Smooth muscle cell (in vitro differentiated cells): Measurements from ENCODE around the gene DACH1. TPM values are rescaled to one million over a fixed set of nuclear protein-coding genes. Genes with fewer than 3 reads are reported as not detected.

Experiments used
- DNase-seq: peaks from one replicate; lab custom pipeline; 2025; ENCODE audit not compliant: unreplicated experiment; lab: John Stamatoyannopoulos, UW
- H2AFZ ChIP-seq: fragments of 200-600 bp; sonication (generic); 2 replicates; pipeline ENCODE4 v1.6.0; 2016; ENCODE audit warnings: antibody characterized with exemption, low read depth, mild to moderate bottlenecking
- H3F3A ChIP-seq: fragments of 200-600 bp; sonication (generic); 2 replicates; pipeline ENCODE4 v1.6.0; 2017; ENCODE audit warnings: antibody characterized with exemption, low read depth
- H3K27ac ChIP-seq: fragments of 200-600 bp; sonication (generic); 2 replicates; pipeline ENCODE4 v1.5.1; 2016; ENCODE audit warnings: low read depth, mild to moderate bottlenecking
- H3K27me3 ChIP-seq: fragments of 200-600 bp; sonication (generic); 2 replicates; pipeline ENCODE4 v1.6.1; 2016; ENCODE audit warnings: low read depth, mild to moderate bottlenecking
- H3K36me3 ChIP-seq: fragments of 200-600 bp; sonication (generic); 2 replicates; pipeline ENCODE4 v1.5.1; 2016; ENCODE audit warnings: low read depth
- H3K4me1 ChIP-seq: fragments of 200-600 bp; sonication (generic); 2 replicates; pipeline ENCODE4 v1.5.1; 2016; ENCODE audit warnings: low read depth
- H3K4me2 ChIP-seq: fragments of 200-600 bp; sonication (generic); 2 replicates; pipeline ENCODE4 v1.6.0; 2016; ENCODE audit warnings: mild to moderate bottlenecking
- H3K4me3 ChIP-seq: fragments of 200-600 bp; sonication (generic); 2 replicates; pipeline ENCODE4 v1.5.1; 2016; ENCODE audit warnings: mild to moderate bottlenecking
- H3K79me2 ChIP-seq: fragments of 200-600 bp; sonication (generic); 2 replicates; pipeline ENCODE4 v1.6.0; 2016; ENCODE audit warnings: low read depth, mild to moderate bottlenecking
- H3K9ac ChIP-seq: fragments of 200-600 bp; sonication (generic); 2 replicates; pipeline ENCODE4 v1.6.0; 2016; ENCODE audit warnings: low read depth
- H3K9me3 ChIP-seq: fragments of 200-600 bp; sonication (generic); replicated peaks from 2 replicates; pipeline ENCODE4 v1.5.1; 2016; ENCODE audit warnings: low read depth
- H4K20me1 ChIP-seq: fragments of 200-600 bp; sonication (generic); 2 replicates; pipeline ENCODE4 v1.6.0; 2016; ENCODE audit warnings: low read depth
- WGBS: methylation state at CpG from one replicate; pipeline ENCODE4 v1.1.7; 2016; ENCODE audit warnings: low lambda C conversion rate; 5-methylcytosine and 5-hydroxymethylcytosine counted together
- polyA plus RNA-seq: library from polyadenylated mRNA; unstranded; fragments of >200 nt; fragmentation: Nextera tagmentation; extraction: Ambion mirVana; gene quantifications from 2 replicates; pipeline ENCODE4 v1.2.1, GENCODE V29; 2016
- total RNA-seq: library from RNA; depleted of rRNA; stranded (reverse); fragments of >200 nt; gene quantifications from 2 replicates; pipeline ENCODE4 v1.2.3, GENCODE V29; 2014
- TF ChIP-seq, protein P1 (sequence below): fragments of 200-600 bp; sonication (generic); IDR thresholded peaks from 2 replicates; pipeline ENCODE4 v1.5.1; 2017; ENCODE audit warnings: borderline replicate concordance, mild to moderate bottlenecking, antibody characterized with exemption; ENCODE audit not compliant: insufficient read depth, poor library complexity, severe bottlenecking

The DACH1 gene
- total and polyA plus RNA-seq, 2 experiments from 2014 or later: 0.33 to 1.6 TPM

DNA sequence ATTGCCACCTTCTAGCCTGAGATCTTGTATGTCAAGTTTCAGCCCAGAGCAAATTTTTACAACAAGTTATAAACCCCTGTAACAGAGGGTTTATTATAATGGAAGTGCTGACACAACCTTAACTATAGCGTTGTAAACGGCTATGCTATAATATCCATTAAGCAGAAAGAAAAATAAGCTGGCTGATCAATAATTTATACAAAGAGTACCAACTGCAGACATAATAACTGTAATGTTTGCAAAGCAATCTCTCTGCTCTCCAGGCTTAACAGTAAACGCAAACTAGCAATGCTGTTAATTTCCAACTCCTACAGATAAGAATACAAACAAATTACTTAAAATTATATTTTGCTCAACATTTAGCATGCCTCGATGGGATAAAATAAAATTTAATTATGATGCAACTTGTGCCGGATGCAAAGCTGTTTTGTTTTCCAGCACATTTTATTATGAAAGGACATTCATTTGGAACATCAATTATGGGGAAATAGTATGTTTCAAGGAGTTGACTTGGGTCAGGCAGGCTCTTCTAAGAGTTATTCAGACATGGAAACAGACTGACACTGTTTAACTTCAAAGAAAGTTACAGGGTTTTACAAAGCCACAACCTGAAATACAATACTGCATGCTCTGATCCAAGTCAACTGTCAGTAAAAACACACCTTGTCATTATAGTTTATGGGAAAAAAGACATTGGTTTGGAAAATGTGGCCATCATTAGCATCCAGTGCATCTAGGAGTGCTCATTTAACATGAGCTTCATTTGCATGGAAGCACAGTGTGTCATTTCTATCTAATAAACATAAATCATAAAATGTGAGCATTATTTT is 6.6 kb upstream of the DACH1 start:
- H3K79me2 ChIP-seq: no peaks in the 10 kb centered on the region
- no peaks in the 10 kb centered on the region for H3K36me3 ChIP-seq
- H2AFZ ChIP-seq: no peak overlapping the region
- TF ChIP-seq, protein P1, sequence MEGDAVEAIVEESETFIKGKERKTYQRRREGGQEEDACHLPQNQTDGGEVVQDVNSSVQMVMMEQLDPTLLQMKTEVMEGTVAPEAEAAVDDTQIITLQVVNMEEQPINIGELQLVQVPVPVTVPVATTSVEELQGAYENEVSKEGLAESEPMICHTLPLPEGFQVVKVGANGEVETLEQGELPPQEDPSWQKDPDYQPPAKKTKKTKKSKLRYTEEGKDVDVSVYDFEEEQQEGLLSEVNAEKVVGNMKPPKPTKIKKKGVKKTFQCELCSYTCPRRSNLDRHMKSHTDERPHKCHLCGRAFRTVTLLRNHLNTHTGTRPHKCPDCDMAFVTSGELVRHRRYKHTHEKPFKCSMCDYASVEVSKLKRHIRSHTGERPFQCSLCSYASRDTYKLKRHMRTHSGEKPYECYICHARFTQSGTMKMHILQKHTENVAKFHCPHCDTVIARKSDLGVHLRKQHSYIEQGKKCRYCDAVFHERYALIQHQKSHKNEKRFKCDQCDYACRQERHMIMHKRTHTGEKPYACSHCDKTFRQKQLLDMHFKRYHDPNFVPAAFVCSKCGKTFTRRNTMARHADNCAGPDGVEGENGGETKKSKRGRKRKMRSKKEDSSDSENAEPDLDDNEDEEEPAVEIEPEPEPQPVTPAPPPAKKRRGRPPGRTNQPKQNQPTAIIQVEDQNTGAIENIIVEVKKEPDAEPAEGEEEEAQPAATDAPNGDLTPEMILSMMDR: no peak
- H3K4me1 ChIP-seq: peaks cover 49% of the 10 kb centered on the region
- H4K20me1 ChIP-seq: no peaks in the 10 kb centered on the region
- H3K27me3 ChIP-seq: peaks cover 26% of the 10 kb centered on the region
- no peaks in the 10 kb centered on the region for H3F3A ChIP-seq
- no peak overlapping the region for H3K27ac ChIP-seq
- H3K4me3 ChIP-seq: no peak overlapping the region
- no peak overlapping the region for H3K9ac ChIP-seq
- H3K9me3 ChIP-seq: no peaks in the 10 kb centered on the region
- 63% methylated on average over 5 of the region's 5 CpGs for WGBS
- no peak overlapping the region for H3K4me2 ChIP-seq
- no peak for DNase-seq

DNA sequence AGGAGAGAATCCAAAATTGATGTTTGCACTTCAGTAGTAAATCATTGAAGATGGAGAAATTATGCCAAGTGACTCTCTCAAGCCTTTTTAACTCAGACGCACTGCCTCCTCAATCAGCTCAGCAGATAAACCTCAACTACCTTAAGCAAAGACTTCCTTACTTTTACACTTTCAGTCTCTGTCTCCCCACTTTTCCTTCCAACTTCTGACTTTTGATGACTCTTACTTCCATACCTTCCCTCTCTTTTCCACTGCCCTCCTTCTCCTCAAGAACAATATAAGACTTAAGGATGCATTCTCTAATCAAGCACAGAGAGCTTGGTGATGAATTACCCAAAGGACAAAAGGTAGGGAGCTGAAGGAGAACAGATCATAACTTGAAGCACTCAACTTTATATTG is 4.8 kb upstream of the DACH1 start:
- DNase-seq: no peak
- H3K9ac ChIP-seq: no peak overlapping the region
- no peak overlapping the region for H3K4me2 ChIP-seq
- no peaks in the 10 kb centered on the region for H3K9me3 ChIP-seq
- H3K27me3 ChIP-seq: peaks cover 37% of the 10 kb centered on the region
- peaks cover 35% of the 10 kb centered on the region for H3K4me1 ChIP-seq
- no peak overlapping the region for H3K4me3 ChIP-seq
- TF ChIP-seq, protein P1: no peak
- no peak overlapping the region for H2AFZ ChIP-seq
- no peak overlapping the region for H3K27ac ChIP-seq
- WGBS: 94% methylated on average over 1 of the region's 1 CpG
- H3K36me3 ChIP-seq: no peaks in the 10 kb centered on the region
- H3K79me2 ChIP-seq: no peaks in the 10 kb centered on the region
- H4K20me1 ChIP-seq: no peaks in the 10 kb centered on the region
- H3F3A ChIP-seq: no peaks in the 10 kb centered on the region

DNA sequence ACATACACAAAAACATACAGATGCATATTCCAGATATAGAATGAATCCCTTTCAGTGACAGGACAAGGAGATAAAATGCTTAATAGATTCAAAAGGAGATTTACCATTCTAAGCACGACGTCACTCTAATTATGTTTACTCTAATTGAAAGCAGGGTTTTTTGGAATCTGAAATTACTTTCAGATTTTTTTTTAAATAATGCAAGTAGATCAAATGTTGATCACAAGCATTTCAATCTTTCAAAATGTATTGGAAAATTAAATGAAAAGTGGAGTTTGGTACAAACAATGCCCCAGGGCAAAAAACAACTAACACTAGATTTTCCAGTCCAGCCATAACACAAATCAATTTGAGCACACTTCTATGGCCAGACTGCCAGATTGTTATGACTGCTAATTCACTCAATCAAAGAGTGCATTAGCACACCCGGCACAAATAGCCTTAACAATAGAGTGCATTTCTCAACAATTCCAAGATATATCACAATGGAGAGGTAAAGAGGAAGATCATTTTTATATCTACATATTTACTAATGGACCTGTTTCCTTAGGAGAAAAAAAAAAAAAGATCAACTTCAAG is 4.3 kb upstream of the DACH1 start:
- Histone ChIP-seq H3K4me1 (peaks cover 30% of the 10 kb centered on the region), H4K20me1 (no peaks in the 10 kb centered on the region), H3K27me3 (peaks cover 37% of the 10 kb centered on the region), H3K79me2 (no peaks in the 10 kb centered on the region), H3F3A (no peaks in the 10 kb centered on the region), H3K4me2 (no peak overlapping the region), H3K9ac (no peak overlapping the region), H2AFZ (no peak overlapping the region), H3K36me3 (no peaks in the 10 kb centered on the region), H3K9me3 (no peaks in the 10 kb centered on the region), H3K27ac (no peak overlapping the region), H3K4me3 (no peak overlapping the region)
- TF ChIP-seq, protein P1: no peak
- 59% methylated on average over 3 of the region's 3 CpGs for WGBS
- DNase-seq: no peak

DNA sequence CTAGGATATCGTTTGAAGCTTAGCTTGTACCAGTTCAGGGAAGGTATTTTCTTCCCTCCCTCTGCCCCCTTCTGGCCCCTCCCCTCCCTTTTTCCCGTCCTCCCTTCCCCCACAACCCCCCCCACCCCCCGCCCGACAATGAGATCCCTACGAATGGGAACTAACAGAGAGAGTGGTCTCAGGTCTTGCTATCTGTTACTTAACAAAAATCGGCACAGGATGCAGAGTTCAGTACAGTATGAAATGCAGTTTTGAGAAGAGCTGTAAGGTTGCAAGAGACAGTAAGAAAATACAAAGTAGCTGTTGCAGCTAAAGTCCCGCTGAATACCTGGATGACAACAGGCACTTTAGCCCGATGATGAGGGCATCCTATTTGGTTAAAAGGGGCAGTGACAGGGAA is 3.1 kb upstream of the DACH1 start:
- Histone ChIP-seq H3K27me3 (peaks cover 42% of the 10 kb centered on the region), H3K9ac (no peak overlapping the region), H2AFZ (no peak overlapping the region), H3F3A (no peaks in the 10 kb centered on the region), H3K4me3 (no peak overlapping the region), H3K4me1 (peaks cover 30% of the 10 kb centered on the region), H4K20me1 (no peaks in the 10 kb centered on the region), H3K36me3 (no peaks in the 10 kb centered on the region), H3K4me2 (no peak overlapping the region), H3K27ac (no peak overlapping the region), H3K9me3 (no peaks in the 10 kb centered on the region), H3K79me2 (no peaks in the 10 kb centered on the region)
- WGBS: 13% methylated on average over 7 of the region's 8 CpGs
- TF ChIP-seq, protein P1: no peak
- DNase-seq: no peak
